GM19463 (cell line): Measurements from ENCODE around the gene PNMA6E.

Experiments
- ATAC-seq: cut with Tn5 transposase; IDR thresholded peaks from one replicate; pipeline ENCODE4 v1.9.1; 2021; ENCODE audit warnings: mild to moderate bottlenecking, moderate library complexity; ENCODE audit not compliant: unreplicated experiment

Gene PNMA6E

GRCh38 chrX:153438532-153438931, 37.4 kb upstream of the PNMA6E start:
- ATAC-seq, result no peak

- no peak for ATAC-seq
Observed at GRCh38 chrX:153435845-153436244, 34.7 kb upstream of the PNMA6E start.

GRCh38 chrX:153434801-153435200, 33.7 kb upstream of the PNMA6E start:
- ATAC-seq, result no peak

GRCh38 chrX:153433781-153434285, 32.7 kb upstream of the PNMA6E start:
- ATAC-seq, result no peak

GRCh38 chrX:153433161-153433680, 32.1 kb upstream of the PNMA6E start:
- ATAC-seq, result no peak

GRCh38 chrX:153430796-153431195, 29.6 kb upstream of the PNMA6E start:
- no peak for ATAC-seq

GRCh38 chrX:153426204-153426603, 25.1 kb upstream of the PNMA6E start:
- ATAC-seq, result no peak

GRCh38 chrX:153423652-153424051, 22.5 kb upstream of the PNMA6E start:
- no peak for ATAC-seq

- no peak for ATAC-seq
Observed at GRCh38 chrX:153421856-153422255, 20.7 kb upstream of the PNMA6E start.

GRCh38 chrX:153420851-153421599, 19.9 kb upstream of the PNMA6E start:
- no peak for ATAC-seq

- ATAC-seq, result no peak
Observed at GRCh38 chrX:153417637-153418036, 16.5 kb upstream of the PNMA6E start.

- ATAC-seq, result no peak
Observed at GRCh38 chrX:153416781-153417450, 15.8 kb upstream of the PNMA6E start.

GRCh38 chrX:153414856-153415510, 13.8 kb upstream of the PNMA6E start:
- no peak for ATAC-seq

- no peak for ATAC-seq
Observed at GRCh38 chrX:153413731-153414130, 12.6 kb upstream of the PNMA6E start.

- ATAC-seq, result no peak
Observed at GRCh38 chrX:153412746-153413720, 11.9 kb upstream of the PNMA6E start.

- no peak for ATAC-seq
Observed at GRCh38 chrX:153411988-153412574, 10.9 kb upstream of the PNMA6E start.

GRCh38 chrX:153411255-153411987, 10.3 kb upstream of the PNMA6E start, which contains the start of gene ZFP92:
Gene ZFP92, plus strand, starts transcription at chrX:153411472. Its CDS starts 6,851 bp downstream, at chrX:153418323.
- ATAC-seq, result peak; percentile 59

- no peak for ATAC-seq
Observed at GRCh38 chrX:153410888-153411254, 9.7 kb upstream of the PNMA6E start.

GRCh38 chrX:153410373-153410772, 9.2 kb upstream of the PNMA6E start:
- ATAC-seq, result no peak
